Cardiac muscle cell (in vitro differentiated cells and primary cell): Measurements from ENCODE around the gene YWHAQ. TPM values are rescaled to one million over a fixed set of nuclear protein-coding genes. Genes with fewer than 3 reads are reported as not detected.

Experiments
- DNase-seq, 2 donors: peaks; one replicate each; pipeline versions ENCODE4 v3.0.0 to v3.0.0-alpha.2; 2010 to 2017; ENCODE audit warnings: low read depth in 1 of 2, low spot score in 1 of 2
- H3K27ac ChIP-seq: fragments of 200-600 bp; sonication (generic); 2 replicates; pipeline ENCODE4 v1.5.1; 2016
- H3K27me3 ChIP-seq: fragments of 200-600 bp; sonication (generic); 2 replicates; pipeline ENCODE4 v1.6.0; 2016; ENCODE audit warnings: control low read depth
- H3K36me3 ChIP-seq: fragments of 200-600 bp; sonication (generic); 2 replicates; pipeline ENCODE4 v1.5.1; 2016; ENCODE audit warnings: control low read depth
- H3K4me1 ChIP-seq: fragments of 200-600 bp; sonication (generic); 2 replicates; pipeline ENCODE4 v1.8.1; 2017; ENCODE audit warnings: low read depth, mild to moderate bottlenecking, mixed run types
- H3K4me3 ChIP-seq: fragments of 200-600 bp; sonication (generic); 2 replicates; pipeline ENCODE4 v1.5.1; 2016; ENCODE audit warnings: mild to moderate bottlenecking
- H3K9me3 ChIP-seq: fragments of 200-600 bp; sonication (generic); 2 replicates; pipeline ENCODE4 v1.5.1; 2017; ENCODE audit warnings: low read depth, mild to moderate bottlenecking, control low read depth
- polyA plus RNA-seq: library from polyadenylated mRNA; unstranded; fragments of >200 nt; fragmentation: Nextera tagmentation; extraction: Ambion mirVana; gene quantifications from 2 replicates; pipeline ENCODE4 v1.2.1, GENCODE V29; 2016
- total RNA-seq: library from RNA; depleted of rRNA; stranded (reverse); fragments of >200 nt; gene quantifications from 2 replicates; pipeline ENCODE4 v1.2.3, GENCODE V29; 2016
- TF ChIP-seq, protein P1 (sequence below): IDR thresholded peaks from 2 replicates; pipeline ENCODE4 v1.5.1; 2012; ENCODE audit warnings: low read depth, mild to moderate bottlenecking, low read length

YWHAQ gene
- total and polyA plus RNA-seq, 2 experiments from 2014 or later = 240 to 455 TPM

DNA sequence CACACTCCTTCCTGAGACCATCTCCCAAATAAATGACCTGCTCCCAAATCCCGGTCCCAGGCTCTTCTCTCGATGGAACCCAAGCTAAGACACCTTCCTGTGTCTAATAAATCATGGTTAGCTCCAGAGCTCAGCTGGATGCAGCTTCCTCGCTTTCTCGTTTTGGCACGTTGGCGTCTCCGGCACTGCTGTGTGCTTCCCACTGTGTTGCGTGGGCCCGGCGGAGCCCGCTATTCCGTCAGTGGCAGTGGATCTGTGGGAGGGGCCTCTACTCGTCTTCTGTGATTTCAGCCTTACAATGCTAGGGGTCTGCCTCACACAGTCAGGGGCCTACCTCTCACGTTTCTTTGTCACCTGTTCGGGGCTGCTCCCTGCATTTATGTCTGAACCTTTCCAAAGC is 29.4 kb upstream of the YWHAQ start:
- TF ChIP-seq, protein P1, sequence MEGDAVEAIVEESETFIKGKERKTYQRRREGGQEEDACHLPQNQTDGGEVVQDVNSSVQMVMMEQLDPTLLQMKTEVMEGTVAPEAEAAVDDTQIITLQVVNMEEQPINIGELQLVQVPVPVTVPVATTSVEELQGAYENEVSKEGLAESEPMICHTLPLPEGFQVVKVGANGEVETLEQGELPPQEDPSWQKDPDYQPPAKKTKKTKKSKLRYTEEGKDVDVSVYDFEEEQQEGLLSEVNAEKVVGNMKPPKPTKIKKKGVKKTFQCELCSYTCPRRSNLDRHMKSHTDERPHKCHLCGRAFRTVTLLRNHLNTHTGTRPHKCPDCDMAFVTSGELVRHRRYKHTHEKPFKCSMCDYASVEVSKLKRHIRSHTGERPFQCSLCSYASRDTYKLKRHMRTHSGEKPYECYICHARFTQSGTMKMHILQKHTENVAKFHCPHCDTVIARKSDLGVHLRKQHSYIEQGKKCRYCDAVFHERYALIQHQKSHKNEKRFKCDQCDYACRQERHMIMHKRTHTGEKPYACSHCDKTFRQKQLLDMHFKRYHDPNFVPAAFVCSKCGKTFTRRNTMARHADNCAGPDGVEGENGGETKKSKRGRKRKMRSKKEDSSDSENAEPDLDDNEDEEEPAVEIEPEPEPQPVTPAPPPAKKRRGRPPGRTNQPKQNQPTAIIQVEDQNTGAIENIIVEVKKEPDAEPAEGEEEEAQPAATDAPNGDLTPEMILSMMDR = no peak
- no peak overlapping the region for H3K4me3 ChIP-seq
- no peaks in the 10 kb centered on the region for H3K4me1 ChIP-seq
- no peaks in the 10 kb centered on the region for H3K27me3 ChIP-seq
- no peak for DNase-seq
- no peak overlapping the region for H3K27ac ChIP-seq
- H3K9me3 ChIP-seq = no peaks in the 10 kb centered on the region
- no peaks in the 10 kb centered on the region for H3K36me3 ChIP-seq

DNA sequence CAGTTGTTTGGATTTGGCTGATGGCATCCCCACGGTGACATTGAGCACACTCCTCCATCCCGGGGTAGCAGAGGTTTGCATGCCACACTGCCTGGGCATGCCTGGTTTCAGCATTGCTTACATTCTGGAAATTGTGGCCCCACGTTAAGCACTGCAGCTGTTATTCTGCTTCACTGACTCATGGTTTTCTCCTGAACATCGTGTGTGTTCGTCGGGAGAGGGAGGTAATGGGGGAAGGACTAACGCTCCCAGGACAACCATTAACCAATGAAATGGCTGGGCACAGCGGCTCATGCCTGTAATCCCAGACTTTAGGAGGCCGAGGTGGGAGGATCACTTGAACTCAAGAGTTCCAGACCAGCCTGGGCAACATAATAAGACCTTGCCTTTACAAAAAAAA is 28.2 kb upstream of the YWHAQ start:
- H3K36me3 ChIP-seq = no peaks in the 10 kb centered on the region
- peak in 1 of 2 donors; percentile 42 for DNase-seq
- TF ChIP-seq, protein P1 = no peak
- H3K4me3 ChIP-seq = no peak overlapping the region
- H3K9me3 ChIP-seq = no peaks in the 10 kb centered on the region
- H3K27me3 ChIP-seq = no peaks in the 10 kb centered on the region
- H3K27ac ChIP-seq = no peak overlapping the region
- no peaks in the 10 kb centered on the region for H3K4me1 ChIP-seq

DNA sequence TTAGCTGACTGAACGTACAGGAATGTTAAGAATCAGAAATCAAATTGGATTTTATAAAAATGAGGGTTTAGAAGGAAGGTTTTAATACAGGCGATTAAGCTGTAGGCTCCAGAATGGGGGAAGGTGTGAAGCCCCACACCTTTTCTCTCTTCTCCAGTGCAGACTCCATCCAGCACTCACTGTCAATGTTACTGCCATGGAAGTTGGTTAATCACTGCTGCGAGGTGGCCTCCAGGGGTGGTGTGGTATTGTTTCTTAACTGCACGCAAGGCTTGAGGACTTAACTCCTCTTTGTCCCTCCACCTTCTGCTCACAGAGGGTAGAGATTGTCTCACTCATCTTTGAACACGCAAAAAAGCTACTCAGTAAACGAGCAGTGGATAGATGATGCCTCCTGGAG is 26.9 kb upstream of the YWHAQ start:
- H3K4me3 ChIP-seq = no peak overlapping the region
- no peaks in the 10 kb centered on the region for H3K27me3 ChIP-seq
- H3K9me3 ChIP-seq = no peaks in the 10 kb centered on the region
- H3K4me1 ChIP-seq = no peaks in the 10 kb centered on the region
- no peaks in the 10 kb centered on the region for H3K36me3 ChIP-seq
- TF ChIP-seq, protein P1 = no peak
- no peak overlapping the region for H3K27ac ChIP-seq
- no peak for DNase-seq

DNA sequence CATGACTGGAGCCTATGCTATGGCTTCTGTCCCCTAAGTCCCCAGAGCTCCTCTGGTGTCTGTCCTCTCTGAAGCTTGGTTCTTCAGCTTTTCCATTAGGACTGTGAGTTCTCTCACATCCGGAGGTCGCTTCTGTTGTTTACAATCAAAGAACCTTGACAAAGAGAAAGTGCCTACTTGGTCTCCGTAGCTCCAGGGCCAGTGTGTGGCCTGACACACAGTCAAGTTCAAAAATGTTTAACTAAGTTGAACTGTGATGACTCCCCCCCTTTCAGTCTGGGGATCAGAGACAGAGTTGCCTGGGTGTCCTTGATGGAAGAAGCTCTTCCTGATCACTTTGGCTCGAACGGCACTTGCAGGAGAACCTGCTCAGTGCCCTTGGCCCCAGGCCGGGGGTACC is 26.3 kb upstream of the YWHAQ start:
- Histone ChIP-seq H3K9me3 (no peaks in the 10 kb centered on the region), H3K36me3 (no peaks in the 10 kb centered on the region), H3K27ac (no peak overlapping the region), H3K4me3 (no peak overlapping the region), H3K27me3 (no peaks in the 10 kb centered on the region), H3K4me1 (no peaks in the 10 kb centered on the region)
- TF ChIP-seq, protein P1 = no peak
- no peak for DNase-seq

DNA sequence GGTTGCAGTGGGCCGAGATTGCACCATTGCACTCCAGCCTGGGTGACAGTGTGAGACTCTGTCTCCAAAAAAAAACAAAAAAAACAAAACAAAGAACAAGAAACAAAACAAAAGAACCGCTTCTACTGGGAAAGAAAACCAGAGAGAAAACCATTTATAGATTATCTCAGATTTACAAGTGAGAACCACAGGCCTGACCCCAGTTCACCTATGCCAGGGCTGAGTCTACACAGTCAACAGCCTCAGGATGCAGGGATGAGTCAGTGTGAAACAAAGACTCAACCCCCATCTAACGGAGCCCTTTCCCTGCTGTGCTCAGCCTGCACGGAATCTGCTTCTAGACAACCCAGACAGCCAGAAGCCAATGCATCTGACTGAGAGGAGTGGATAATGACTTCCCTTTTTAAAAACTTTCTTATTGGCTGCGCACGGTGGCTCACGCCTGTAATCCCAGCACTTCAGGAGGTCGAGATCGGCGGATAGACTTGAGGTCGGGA is 25.5 kb upstream of the YWHAQ start:
- H3K4me1 ChIP-seq = no peaks in the 10 kb centered on the region
- no peak overlapping the region for H3K4me3 ChIP-seq
- no peaks in the 10 kb centered on the region for H3K36me3 ChIP-seq
- no peaks in the 10 kb centered on the region for H3K27me3 ChIP-seq
- no peaks in the 10 kb centered on the region for H3K9me3 ChIP-seq
- TF ChIP-seq, protein P1 = no peak
- peak in 1 of 2 donors; percentile 91 for DNase-seq
- H3K27ac ChIP-seq = no peak overlapping the region
